Measurements from ENCODE around the gene IL16.

DNA sequence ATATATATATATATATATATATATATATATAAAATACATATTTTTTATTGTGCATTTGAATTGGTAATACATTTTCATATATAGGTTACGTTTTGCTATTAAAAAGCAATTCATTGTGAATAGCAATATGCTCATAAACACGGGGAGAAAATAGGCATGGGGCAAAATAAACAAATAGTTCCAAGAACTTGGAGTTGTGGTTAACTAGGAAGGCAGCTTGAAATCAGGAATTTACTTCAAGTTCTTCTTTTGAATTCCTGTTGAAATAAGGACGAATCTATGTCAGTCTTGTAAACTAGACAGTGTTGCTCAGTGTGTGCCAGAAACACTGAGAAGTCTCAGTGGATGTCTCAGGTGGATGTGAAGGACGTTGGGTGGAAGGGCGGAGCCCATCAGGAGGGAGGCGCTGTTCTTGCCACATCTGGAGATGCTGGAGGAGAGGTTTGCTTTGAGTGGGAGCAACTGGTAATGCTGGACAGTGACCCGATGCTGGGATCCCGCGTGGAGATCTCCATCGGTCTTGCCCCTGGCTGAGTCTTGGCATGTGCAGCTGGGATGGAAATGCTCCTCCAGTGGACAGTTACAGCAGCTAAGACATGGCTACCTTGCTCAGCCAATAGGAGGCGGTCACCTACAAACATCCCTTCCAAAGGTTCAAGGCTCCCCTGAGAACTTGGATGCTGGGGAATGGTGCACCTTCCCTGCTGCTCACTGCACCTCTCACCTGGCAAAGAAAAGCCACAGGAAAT lies 2.5 kb downstream of the IL16 start:
- TF ChIP-seq, protein P1, sequence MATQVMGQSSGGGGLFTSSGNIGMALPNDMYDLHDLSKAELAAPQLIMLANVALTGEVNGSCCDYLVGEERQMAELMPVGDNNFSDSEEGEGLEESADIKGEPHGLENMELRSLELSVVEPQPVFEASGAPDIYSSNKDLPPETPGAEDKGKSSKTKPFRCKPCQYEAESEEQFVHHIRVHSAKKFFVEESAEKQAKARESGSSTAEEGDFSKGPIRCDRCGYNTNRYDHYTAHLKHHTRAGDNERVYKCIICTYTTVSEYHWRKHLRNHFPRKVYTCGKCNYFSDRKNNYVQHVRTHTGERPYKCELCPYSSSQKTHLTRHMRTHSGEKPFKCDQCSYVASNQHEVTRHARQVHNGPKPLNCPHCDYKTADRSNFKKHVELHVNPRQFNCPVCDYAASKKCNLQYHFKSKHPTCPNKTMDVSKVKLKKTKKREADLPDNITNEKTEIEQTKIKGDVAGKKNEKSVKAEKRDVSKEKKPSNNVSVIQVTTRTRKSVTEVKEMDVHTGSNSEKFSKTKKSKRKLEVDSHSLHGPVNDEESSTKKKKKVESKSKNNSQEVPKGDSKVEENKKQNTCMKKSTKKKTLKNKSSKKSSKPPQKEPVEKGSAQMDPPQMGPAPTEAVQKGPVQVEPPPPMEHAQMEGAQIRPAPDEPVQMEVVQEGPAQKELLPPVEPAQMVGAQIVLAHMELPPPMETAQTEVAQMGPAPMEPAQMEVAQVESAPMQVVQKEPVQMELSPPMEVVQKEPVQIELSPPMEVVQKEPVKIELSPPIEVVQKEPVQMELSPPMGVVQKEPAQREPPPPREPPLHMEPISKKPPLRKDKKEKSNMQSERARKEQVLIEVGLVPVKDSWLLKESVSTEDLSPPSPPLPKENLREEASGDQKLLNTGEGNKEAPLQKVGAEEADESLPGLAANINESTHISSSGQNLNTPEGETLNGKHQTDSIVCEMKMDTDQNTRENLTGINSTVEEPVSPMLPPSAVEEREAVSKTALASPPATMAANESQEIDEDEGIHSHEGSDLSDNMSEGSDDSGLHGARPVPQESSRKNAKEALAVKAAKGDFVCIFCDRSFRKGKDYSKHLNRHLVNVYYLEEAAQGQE (IDR thresholded peaks at IDR 0.05; ENCODE audit: low read depth): no peak
- TF ChIP-seq POLR2AphosphoS5 (IDR thresholded peaks at IDR 0.05; ENCODE audit: low read depth, low read length) (no peak), YY1 (IDR thresholded peaks at IDR 0.05; ENCODE audit: extremely low read depth, insufficient replicate concordance, low read depth, low read length) (no peak)
- TF ChIP-seq, protein P2, sequence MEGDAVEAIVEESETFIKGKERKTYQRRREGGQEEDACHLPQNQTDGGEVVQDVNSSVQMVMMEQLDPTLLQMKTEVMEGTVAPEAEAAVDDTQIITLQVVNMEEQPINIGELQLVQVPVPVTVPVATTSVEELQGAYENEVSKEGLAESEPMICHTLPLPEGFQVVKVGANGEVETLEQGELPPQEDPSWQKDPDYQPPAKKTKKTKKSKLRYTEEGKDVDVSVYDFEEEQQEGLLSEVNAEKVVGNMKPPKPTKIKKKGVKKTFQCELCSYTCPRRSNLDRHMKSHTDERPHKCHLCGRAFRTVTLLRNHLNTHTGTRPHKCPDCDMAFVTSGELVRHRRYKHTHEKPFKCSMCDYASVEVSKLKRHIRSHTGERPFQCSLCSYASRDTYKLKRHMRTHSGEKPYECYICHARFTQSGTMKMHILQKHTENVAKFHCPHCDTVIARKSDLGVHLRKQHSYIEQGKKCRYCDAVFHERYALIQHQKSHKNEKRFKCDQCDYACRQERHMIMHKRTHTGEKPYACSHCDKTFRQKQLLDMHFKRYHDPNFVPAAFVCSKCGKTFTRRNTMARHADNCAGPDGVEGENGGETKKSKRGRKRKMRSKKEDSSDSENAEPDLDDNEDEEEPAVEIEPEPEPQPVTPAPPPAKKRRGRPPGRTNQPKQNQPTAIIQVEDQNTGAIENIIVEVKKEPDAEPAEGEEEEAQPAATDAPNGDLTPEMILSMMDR (IDR thresholded peaks at IDR 0.05 in 2 of 3, conservative IDR thresholded peaks at IDR 0.05 in 1 of 3; ENCODE audit: borderline replicate concordance in 1 of 3, insufficient read depth in 1 of 3, low read depth in 2 of 3, low read length in 2 of 3): peak in 1 of 3 experiments; percentile 39; a peak in 2 of 6 replicates

All from HCT116 (cell line).